ENCODE results near the gene ADRM1.

ADRM1 gene

DNA sequence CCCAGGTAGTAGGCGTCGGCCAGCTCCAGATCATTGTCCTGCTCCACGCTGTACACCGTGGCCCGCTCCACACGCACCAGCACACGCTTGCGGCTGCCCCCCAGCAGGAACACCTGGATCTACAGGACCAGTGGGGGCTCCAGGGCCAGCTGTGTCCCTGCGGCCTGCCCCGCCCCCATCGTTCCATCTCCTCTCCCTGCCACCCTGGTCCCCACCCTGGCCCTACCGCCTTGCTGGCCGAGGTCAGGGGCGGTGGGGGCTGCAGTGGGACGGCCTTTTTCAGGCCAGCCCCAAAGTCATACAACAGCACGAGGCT is 9.8 kb downstream of the ADRM1 start:
- DNase-seq = no peak

- DNase-seq = no peak
These were observed 10.2 kb downstream of the ADRM1 start for GRCh38 chr20:62313021-62313420.

DNA sequence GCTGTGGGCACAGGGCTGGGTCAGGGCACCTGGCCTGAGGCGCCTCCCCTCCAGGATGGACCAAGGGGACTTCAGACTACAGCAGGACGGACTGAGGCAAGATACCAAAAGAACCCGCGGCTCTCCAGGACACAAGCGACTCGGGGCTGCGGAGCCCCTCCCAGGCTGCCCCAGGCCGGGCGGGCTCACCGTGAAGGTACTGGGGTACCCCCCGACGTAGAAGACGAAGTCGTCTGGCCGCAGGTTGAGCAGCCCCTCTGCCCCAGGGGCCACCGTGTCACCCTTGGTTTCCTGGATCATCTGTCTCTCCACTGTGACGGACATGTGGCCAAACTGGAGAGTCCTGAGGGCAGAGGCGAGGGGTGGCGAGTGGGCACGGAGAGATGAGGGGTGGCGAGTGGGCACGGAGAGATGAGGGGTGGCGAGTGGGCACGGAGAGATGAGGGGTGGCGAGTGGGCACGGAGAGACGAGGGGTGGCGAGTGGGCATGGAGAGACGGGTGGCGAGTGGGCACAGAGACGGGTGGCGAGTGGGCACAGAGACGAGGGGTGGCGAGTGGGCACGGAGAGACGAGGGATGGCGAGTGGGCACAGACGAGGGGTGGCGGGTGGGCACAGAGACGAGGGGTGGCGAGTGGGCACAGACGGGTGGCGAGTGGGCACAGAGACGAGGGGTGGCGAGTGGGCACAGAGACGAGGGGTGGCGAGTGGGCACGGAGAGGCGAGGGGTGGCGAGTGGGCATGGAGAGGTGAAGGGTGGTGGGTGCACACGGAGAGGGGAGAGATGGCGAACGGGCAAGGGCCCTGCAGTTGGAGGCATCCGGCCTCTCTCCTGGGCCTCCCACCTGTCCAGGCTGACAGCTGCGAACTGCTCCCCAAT is 10.9 kb downstream of the ADRM1 start:
- no peak for DNase-seq

DNA sequence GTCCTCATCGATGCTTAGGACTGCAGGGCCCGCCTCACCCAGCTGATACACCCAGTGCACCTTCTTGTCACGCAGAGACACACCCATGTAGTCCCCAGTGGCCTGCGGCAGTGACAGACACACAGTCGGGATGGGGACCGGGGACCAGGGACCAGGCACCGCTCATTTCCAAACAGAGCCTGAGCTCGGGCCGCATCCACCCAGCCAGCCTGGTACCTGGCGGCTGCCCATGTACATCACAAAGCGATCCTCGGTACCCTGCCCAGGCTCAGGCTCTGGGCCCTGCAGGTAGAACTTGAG is 11.5 kb downstream of the ADRM1 start:
- no peak for DNase-seq

- no peak for DNase-seq
These were observed 12.0 kb downstream of the ADRM1 start for GRCh38 chr20:62314711-62315302.

GRCh38 chr20:62315773-62316172 is 13.0 kb downstream of the ADRM1 start:
- DNase-seq = no peak

GRCh38 chr20:62316331-62317166 is 13.8 kb downstream of the ADRM1 start:
- no peak for DNase-seq

DNA sequence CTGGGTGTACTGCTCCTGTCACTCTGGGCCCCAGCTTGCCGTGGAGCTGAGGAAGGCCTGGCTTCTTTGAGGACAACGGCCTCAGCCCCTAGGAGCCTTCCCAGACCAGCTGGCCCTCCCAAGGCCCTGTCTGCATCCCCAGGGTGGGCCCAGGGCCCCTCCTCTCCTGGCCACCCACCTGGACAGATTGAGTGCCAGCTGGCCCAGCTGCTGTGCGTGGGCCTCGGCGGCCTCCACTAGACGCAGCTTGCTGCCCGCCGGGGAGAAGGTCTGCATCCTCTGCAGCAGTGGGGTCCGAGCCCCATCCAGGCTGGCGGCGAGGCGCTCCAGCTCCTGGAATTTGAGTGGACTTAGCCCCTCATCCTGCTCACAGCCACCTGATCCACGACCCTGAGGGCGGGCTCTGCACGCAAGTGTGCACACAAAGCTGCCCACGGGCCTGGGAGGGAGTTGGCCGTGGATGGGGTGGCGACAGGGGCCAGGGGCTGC is 14.4 kb downstream of the ADRM1 start:
- DNase-seq = no peak

DNA sequence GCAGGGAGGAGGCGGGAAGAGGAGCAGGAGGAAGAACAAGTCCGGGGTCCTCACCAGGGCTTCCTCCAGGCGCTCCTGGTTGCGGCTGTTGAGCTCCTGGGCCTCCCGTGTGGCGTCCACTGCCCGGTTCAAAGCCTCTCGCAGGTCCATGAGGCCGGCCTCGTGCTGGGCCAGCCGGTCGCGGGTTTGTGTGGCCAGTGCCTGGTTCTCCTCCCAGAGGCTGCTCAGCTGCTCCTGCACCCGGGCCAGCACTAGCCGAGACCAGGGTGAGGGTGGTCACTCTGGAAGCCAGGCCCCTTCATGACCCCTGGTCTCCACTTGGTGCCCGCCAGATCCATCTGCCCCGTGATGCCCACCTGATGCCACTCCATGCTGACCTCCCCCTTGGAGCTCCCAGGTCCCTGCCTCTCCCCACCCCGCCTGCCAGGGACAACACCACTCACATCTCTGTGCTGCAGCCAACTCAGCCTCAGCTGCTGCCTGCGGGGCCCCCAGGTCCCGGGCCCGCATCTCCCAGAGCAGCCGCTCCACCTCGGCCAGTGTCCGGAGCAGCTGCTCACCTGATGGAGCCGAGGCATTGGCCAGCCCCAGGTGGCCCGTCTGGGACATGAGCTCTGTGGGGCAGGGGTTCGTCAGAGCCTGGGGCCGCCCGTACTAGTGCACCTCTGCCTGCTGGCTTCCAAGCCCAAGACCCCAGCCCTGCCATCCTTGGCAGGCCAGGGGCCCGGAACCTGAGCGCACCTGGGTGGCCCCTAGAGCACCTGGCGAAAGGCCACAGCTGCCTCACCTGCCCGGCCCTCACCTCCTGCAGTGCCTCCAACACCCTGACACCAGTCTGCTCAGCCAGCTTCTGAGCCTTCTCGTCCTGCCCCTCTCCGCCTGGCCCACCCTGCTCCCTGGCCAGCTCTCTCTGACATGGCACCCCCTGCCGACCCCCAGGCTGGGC is 15.9 kb downstream of the ADRM1 start:
- no peak for DNase-seq

DNA sequence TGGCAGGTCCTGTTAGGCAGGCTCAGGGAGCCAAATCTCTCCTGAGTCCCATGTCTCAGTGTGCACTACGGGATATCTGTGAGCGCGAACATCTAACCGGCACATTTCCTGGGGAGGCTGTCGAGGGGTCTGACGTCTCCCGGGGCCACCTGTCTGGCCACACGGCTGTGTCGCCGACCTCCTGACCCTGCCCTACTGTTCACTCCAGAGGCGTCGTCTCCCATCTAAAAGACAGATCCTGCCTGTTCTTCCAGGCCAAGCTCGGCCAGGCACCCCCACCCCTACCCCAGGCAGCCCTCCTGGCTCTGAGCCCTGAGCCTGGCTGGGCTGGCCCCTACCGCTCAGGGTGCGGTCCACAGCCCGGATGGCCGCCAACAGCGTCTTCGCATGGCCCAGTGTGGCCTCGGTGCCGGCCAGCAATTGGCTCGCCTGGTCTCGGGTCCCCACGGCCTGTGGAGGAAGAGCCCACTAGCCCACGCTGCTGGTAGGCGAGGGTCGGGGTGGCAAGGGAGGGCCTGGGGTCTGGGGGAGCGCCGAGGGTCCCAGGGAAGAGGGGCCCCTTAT is 16.6 kb downstream of the ADRM1 start:
- DNase-seq = no peak

DNA sequence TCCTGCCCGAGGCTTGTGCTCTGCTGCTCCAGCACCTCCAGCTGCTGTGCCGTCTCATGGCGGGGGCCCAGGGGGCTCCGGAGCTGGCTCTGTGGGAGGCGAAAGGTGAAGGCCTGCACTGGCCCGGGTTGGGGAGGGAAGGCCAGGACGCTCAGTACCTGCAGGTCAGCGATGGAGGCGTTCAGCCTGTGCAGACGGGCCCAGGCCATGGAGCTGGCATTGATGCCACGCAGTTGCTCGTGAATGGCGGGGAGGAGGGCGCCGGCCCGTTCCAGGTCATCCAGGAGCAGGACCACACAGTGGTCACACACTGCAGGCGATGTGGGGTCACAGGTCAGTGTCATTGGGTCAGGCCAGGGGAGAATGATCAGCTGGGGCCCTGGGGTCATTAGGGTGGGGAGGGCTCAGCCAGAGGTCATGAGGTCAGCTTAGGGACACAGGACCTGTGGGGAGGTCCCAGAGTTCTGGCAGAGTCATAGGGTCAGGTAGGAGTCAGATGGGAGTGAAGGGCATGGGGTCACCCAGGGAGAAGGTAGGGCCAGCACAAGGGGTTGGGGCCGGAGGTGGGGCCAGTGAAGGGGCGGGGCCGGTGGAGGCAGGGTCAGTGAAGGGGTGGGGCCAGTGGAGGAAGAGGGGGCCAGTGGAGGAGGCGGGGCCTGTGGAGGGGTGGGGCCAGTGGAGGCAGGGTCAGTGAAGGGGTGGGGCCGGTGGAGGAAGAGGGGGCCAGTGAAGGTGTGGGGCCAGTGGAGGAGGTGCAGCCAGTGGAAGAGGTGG is 18.0 kb downstream of the ADRM1 start:
- no peak for DNase-seq

DNA sequence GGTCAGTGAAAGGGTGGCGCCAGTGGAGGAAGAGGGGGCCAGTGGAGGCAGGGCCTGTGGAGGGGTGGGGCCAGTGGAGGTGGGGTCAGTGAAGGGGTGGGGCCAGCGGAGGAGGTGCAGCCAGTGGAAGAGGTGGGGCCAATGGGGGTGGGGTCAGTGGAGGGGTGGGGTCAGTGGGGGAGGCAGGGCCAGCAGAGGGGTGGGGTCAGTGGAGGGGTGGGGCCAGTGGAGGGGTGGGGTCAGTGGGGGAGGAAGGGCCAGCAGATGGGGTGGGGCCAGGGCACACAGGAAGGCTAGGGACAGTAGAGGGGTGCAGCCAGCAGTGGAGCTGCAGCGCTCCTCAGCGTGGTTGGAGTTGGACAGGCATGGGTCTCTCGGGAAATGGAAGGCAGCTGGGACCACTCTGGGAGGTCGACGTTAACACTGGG is 18.7 kb downstream of the ADRM1 start:
- DNase-seq = no peak

DNA sequence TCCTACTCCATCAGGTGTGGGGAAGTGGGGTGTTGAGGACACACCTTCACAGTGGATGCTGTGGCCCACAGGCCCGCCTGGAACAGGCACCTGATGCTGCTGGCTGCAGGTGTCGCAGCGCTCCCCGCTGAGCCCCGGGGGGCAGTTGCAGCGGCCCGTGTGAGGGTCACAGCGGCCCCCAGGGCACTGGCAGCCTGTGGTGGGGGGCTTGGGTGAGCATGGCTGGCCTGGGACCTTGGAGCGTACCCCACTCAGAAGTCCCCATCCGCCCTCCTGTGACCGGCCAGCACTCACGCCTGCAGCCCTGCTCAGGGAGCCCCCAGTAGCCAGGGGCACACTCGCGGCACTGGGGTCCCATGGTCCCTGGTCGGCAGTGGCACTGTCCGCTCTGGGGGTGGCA is 19.2 kb downstream of the ADRM1 start:
- DNase-seq = no peak

DNA sequence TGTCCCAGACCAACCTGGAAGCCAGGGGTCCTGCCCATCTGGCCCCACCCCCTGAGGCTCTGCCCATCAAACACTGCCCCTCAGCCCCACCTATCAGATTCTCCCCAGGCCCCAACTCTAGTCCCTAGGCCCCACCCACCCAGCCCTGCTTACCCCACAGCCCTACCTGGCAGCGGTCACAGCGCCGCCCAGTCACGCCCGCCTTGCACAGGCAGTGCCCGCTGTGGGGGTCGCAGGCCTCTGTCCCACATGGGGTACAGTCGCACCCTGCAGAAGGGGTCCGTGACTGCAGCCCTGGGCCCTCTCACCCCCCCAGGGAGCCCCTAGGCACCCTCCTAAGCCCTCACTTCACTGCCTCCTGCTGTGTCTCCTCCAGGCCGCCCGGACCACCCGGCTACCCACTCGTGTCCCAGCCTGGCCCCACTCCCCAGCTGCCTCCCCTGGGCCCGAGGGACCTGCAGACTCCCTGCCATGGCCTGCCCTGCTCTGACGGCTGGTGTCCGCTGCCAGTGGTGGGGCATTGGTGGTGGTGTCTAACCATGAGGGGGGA is 19.8 kb downstream of the ADRM1 start:
- no peak for DNase-seq

GRCh38 chr20:62323146-62323979 is 20.6 kb downstream of the ADRM1 start:
- DNase-seq = no peak

GRCh38 chr20:62323980-62324906 is 21.4 kb downstream of the ADRM1 start:
- no peak for DNase-seq

DNA sequence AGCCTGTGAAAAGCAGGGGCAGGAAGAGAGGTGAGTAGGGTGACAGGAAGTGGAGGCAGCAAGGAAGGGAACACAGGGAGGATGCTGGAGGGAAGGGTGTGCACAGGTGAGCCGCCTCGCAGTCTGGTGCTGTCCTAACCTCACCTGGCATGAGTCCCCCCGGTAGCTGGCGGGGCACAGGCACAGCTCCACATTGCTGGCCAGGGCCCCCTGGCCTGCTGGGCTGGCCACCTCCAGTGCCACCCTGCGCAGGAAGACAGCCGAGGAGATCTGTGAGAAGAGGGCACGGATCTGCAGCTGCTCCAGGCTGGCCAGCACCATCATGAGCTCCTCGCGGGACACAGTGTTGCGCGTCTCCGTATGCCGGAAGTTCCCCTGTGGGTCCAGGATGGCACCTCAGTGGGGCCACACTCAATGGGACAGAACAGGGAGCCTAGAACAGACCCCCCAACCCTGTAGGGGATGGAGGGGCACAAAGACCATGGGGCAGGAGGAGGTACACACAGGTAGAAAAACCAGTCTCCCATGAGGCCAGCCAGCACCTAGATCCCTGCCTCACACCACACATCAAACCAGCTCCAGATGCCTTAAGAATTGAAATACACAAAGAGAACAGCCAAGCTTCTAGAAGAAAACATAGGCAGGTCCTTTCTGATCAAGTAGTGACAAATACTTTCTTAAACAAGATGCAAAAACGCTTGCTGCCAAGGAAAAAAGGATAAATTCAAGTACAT is 22.5 kb downstream of the ADRM1 start:
- no peak for DNase-seq

DNA sequence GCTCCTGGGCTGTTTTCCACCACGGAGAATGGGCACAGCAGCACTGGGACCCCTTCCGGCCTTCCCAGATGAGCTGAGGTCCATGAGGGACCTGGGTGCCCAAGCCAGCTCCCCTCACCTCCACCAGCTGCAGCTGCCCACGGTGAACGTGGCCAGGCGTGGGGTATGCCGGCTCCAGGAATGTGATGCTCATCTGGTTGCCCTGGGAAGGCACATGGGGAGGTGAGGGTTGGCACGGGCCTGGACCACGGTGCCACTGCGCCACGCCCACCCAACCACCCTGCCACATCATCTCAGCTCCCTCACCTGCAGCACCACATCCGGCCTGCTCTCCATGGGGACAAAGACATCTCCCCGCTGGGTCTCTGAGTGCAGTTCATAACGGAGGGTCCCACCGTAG is 23.8 kb downstream of the ADRM1 start:
- no peak for DNase-seq

All from CD4-positive, alpha-beta T cell treated with Interleukin-6 for 4 hours (primary cell).